Stimulated activated CD4-positive, alpha-beta T cell treated with anti-CD3 and anti-CD28 coated beads, TNF-alpha, amount 100 ng/mL, for 1 hour (primary cell): ENCODE data around the gene TMTC2.

Experiments used
- DNase-seq, 3 donors: peaks; one replicate each; pipeline ENCODE4 v3.0.0-alpha.2; 2020; ENCODE audit warnings: low read depth in 3 of 3, low spot score in 1 of 3

TMTC2 gene

DNA sequence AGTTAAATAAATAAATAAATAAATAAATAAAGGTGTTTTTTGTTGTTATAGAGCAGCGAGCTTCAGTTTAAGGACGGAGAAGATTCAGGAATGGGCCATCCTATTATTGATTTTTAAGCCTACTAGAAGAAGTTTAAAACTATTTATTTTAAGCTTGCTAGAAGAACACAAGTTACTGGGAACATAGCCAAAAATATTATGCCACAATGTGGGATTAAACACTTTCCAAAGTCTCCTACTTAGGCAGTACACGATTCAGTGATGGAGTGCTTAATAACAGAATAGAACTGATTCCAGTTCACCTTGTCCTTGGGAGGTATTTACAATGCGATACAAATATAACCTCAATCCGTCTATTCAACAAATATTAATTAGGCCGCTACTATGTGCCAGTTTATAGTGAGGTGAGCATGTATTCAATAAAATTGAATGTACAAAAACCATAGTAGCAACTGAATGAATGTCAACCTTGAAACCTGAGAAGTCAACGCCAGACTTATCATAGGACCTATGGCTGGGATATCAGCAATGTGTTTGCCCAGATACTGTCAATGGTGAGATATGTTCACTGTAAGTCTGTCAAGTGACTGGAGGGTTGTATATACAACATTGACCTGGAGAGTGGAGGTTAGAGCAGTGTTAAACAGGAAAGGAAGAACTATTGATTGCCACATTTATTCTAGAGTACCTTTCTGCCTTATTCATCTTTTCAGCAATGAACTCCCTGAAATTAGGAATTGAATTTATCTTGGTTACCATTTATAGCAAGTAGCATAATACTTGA is 486.4 kb downstream of the TMTC2 start:
- no peak for DNase-seq

DNA sequence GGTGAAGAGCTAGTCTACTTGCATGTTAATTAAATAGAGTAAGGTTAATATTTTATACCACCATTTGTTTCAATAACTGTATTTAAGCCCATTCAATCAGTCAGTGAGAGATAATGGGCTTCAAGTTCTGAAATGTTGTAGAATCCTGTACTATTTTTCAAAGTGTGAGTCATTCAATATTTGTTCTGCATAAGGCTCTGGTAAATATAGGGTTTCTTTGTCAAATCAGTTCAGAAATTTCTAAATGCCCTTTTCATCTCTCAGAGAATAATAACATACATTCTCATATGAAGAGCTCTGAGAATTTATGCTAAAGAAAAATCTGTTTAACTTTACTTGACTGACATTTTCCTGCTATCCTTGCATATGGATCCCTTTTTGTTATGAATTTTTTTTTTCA is 493.3 kb downstream of the TMTC2 start:
- no peak for DNase-seq

DNA sequence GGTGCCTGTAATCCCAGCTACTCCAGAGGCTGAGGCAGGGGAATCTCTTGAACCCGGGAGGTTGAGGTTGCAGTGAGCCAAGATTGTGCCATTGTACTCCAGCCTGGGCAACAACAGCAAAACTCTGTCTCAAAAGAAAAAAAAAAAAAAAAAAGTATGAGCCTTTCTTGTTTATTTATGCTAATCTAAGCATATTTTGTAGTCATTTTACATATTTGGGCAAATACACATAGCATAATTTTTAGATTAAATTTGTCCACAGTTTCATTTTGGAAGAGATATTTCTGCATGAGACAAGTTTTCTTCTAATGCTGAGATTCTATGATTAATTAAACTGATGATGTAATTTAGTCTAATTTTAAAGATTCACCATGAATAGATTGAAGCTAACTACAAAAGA is 494.4 kb downstream of the TMTC2 start:
- no peak for DNase-seq

DNA sequence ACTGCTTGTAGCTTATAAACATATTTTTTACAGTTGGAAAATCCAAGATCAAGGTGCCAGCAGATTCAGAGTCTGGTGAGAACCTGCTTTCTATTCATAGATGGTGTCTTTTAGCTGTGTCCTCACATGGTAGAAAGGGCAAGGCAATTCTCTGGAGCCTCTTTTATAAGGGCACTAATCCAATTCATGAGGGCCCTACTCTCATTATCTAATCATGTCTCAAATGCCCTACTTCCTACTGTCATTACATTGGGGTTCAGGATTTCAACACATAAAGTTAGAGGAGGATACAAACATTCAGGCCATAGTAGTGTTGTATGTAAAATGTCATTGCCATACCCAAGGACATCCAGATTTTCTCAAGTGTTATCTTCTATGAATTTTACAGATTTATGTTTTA is 496.4 kb downstream of the TMTC2 start:
- DNase-seq, result no peak
